SJCRH30 (cell line): ENCODE results near the gene ASPN. TPM values are rescaled to one million over a fixed set of nuclear protein-coding genes. Genes with fewer than 3 reads are reported as not detected.

Experiments used
- DNase-seq, 2 experiments: peaks; one replicate each; pipeline ENCODE4 v3.0.0-alpha.2; 2015 to 2020
- H3K27ac ChIP-seq: fragments of 250-450 bp; sonication (Bioruptor Pico); 2 replicates; pipeline ENCODE4 v1.5.1; 2020; ENCODE audit warnings: mild to moderate bottlenecking, moderate library complexity
- H3K27me3 ChIP-seq: fragments of 250-450 bp; sonication (Bioruptor Pico); 2 replicates; pipeline ENCODE4 v1.5.1; 2020; ENCODE audit warnings: mild to moderate bottlenecking, moderate library complexity
- H3K36me3 ChIP-seq: fragments of 250-450 bp; sonication (Bioruptor Pico); 2 replicates; pipeline ENCODE4 v1.5.1; 2020; ENCODE audit warnings: mild to moderate bottlenecking, moderate library complexity
- H3K4me1 ChIP-seq: fragments of 250-450 bp; sonication (Bioruptor Pico); 2 replicates; pipeline ENCODE4 v1.5.1; 2020; ENCODE audit warnings: mild to moderate bottlenecking, moderate library complexity
- H3K4me3 ChIP-seq: fragments of 250-450 bp; sonication (Bioruptor Pico); 2 replicates; pipeline ENCODE4 v1.5.1; 2020; ENCODE audit warnings: mild to moderate bottlenecking, moderate library complexity
- H3K9me3 ChIP-seq: fragments of 250-450 bp; sonication (Bioruptor Pico); replicated peaks from 2 replicates; pipeline ENCODE4 v1.5.1; 2020; ENCODE audit warnings: mild to moderate bottlenecking, moderate library complexity
- total RNA-seq: library from RNA; depleted of rRNA; stranded (reverse); fragments of >200 nt; shearing (Covaris generic); gene quantifications from 2 replicates; pipeline ENCODE4 v1.2.3, GENCODE V29; 2014

ASPN gene
- total RNA-seq, 1 experiment from 2014 or later: 0.06 TPM

GRCh38 chr9:92512622-92513021 lies 30.3 kb upstream of the ASPN start:
- no peaks in the 10 kb centered on the region for H3K27me3 ChIP-seq
- no peaks in the 10 kb centered on the region for H3K9me3 ChIP-seq
- DNase-seq: no peak
- no peaks in the 10 kb centered on the region for H3K36me3 ChIP-seq
- H3K4me3 ChIP-seq: no peak overlapping the region
- no peak overlapping the region for H3K27ac ChIP-seq
- no peaks in the 10 kb centered on the region for H3K4me1 ChIP-seq

- Histone ChIP-seq H3K4me3 (no peak overlapping the region), H3K4me1 (peaks cover 6% of the 10 kb centered on the region; the same call in 1 of the 2 replicates), H3K27me3 (no peaks in the 10 kb centered on the region), H3K9me3 (no peaks in the 10 kb centered on the region), H3K36me3 (no peaks in the 10 kb centered on the region), H3K27ac (no peak overlapping the region)
- no peak for DNase-seq
Measured at GRCh38 chr9:92510747-92511146, 28.4 kb upstream of the ASPN start.

DNA sequence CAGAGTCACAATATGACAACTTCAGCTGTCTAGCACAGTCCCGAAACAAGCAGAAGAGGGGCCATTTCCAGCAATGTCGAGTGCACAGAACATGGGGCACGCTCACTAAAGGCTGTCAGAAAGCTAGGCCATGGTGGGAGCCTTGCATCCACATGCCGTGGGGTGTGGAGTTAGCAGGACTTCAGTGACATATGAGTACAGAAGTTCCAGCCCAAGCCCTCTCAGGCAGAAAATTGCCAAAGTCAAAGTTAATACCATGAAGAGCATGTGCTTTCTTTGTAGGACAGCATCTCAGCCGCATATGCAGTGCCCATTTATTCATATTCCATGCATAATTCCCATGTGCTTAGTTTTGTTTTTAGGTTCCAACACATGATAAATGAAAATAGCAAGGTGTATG lies 26.7 kb upstream of the ASPN start:
- Histone ChIP-seq H3K27me3 (no peaks in the 10 kb centered on the region), H3K4me1 (peaks cover 6% of the 10 kb centered on the region; the same call in 1 of the 2 replicates), H3K4me3 (no peak overlapping the region), H3K36me3 (no peaks in the 10 kb centered on the region), H3K9me3 (no peaks in the 10 kb centered on the region), H3K27ac (no peak overlapping the region)
- no peak for DNase-seq

DNA sequence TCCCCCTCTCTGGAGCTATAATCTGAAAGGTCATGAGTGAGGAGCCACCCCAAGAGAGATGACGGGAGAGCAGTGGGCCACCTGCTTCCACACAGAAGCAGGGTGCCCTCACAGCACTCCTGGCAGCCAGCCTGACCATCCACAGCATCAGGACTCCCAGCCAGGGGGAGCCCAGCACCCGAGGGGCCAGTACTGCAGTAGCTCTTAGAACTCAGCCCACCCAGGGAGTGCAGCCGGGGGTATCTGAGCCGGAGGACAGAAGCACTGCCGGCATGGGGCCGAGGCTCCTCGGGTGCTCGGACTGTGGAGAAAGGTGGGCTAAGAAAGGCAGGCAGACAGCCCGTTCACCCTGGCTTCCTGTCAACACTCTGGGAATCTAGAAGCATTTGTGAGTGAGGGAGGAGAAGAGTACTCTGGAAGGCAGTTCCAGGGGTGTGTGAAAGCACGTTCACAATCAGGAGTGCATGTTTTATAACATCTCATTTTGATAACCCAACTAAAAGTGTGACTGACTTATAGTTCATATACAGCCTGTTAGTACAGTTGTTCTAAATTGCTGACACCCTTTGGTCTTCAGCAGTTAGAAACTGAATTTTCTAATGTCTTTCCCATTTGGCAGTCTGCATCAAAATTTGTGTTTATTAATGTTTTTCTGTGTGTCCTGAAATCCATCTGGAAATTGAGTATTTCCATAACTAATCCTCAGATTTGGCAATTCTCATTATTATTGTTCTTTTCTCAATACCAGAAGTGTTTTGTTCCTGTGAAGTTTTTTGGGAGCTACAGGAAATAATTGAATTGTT lies 25.9 kb upstream of the ASPN start:
- peak in 1 of 2 experiments; percentile 10 for DNase-seq
- Histone ChIP-seq H3K4me3 (no peak overlapping the region), H3K9me3 (no peaks in the 10 kb centered on the region), H3K4me1 (peaks cover 9% of the 10 kb centered on the region; the same call in 1 of the 2 replicates), H3K36me3 (no peaks in the 10 kb centered on the region), H3K27ac (no peak overlapping the region), H3K27me3 (no peaks in the 10 kb centered on the region)

- H3K4me3 ChIP-seq: no peak overlapping the region
- peaks cover 9% of the 10 kb centered on the region; the same call in 1 of the 2 replicates for H3K4me1 ChIP-seq
- no peaks in the 10 kb centered on the region for H3K9me3 ChIP-seq
- H3K36me3 ChIP-seq: no peaks in the 10 kb centered on the region
- H3K27ac ChIP-seq: no peak overlapping the region
- no peaks in the 10 kb centered on the region for H3K27me3 ChIP-seq
- DNase-seq: no peak
Measured at GRCh38 chr9:92507496-92507895, 25.2 kb upstream of the ASPN start.

- H3K36me3 ChIP-seq: no peaks in the 10 kb centered on the region
- H3K4me3 ChIP-seq: no peak overlapping the region
- DNase-seq: no peak
- H3K9me3 ChIP-seq: no peaks in the 10 kb centered on the region
- H3K27me3 ChIP-seq: no peaks in the 10 kb centered on the region
- H3K27ac ChIP-seq: no peak overlapping the region
- H3K4me1 ChIP-seq: peaks cover 9% of the 10 kb centered on the region; the same call in 1 of the 2 replicates
Measured at GRCh38 chr9:92507005-92507404, 24.7 kb upstream of the ASPN start.

GRCh38 chr9:92506184-92506857 lies 24.0 kb upstream of the ASPN start:
- DNase-seq: no peak
- Histone ChIP-seq H3K9me3 (no peaks in the 10 kb centered on the region), H3K27ac (no peak overlapping the region), H3K36me3 (no peaks in the 10 kb centered on the region), H3K27me3 (no peaks in the 10 kb centered on the region), H3K4me3 (no peak overlapping the region), H3K4me1 (peaks cover 9% of the 10 kb centered on the region; the same call in 1 of the 2 replicates)

GRCh38 chr9:92504881-92505280 lies 22.6 kb upstream of the ASPN start:
- no peak for DNase-seq
- no peaks in the 10 kb centered on the region for H3K36me3 ChIP-seq
- no peak overlapping the region for H3K4me3 ChIP-seq
- H3K27me3 ChIP-seq: no peaks in the 10 kb centered on the region
- no peaks in the 10 kb centered on the region for H3K9me3 ChIP-seq
- peaks cover 9% of the 10 kb centered on the region; the same call in 1 of the 2 replicates for H3K4me1 ChIP-seq
- no peak overlapping the region for H3K27ac ChIP-seq

- H3K4me1 ChIP-seq: peaks cover 9% of the 10 kb centered on the region; the same call in 1 of the 2 replicates
- H3K36me3 ChIP-seq: no peaks in the 10 kb centered on the region
- no peak for DNase-seq
- H3K9me3 ChIP-seq: no peaks in the 10 kb centered on the region
- no peak overlapping the region for H3K4me3 ChIP-seq
- no peaks in the 10 kb centered on the region for H3K27me3 ChIP-seq
- H3K27ac ChIP-seq: no peak overlapping the region
Measured at GRCh38 chr9:92503156-92503555, 20.9 kb upstream of the ASPN start.

DNA sequence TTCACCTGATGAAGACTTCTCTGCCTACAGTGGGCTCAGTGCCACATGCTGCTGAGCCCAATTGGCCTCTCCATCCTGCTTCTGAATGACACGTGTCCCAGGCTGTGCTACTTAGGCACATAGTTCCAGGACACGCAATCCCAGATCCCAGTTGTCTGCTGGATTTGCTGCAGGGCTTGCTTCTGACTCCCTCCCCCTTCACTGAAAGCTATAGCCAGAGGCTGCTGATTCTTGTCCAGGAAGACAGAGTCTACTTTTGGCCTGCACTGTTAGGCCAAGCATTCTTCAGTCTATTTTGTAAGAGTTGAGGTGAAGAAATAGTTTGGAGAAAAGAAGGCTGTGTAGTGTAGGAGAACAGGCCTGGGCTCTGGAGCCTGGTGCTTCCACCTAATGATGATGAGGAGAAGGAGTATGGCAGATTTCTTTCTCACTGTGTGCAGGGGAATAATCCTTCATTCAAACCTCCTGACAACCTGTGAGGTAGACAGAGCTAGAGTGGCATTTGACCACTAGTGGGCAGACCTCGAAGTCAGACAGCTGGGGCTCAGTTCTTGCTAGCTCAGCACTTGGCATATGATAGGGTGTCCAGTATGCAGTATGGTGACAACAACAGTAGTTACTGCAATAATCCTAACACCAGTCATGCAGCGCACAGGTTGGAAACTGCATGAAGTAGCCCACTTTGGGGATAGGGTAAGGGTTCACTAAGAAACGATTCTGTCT lies 19.5 kb upstream of the ASPN start:
- Histone ChIP-seq H3K36me3 (no peaks in the 10 kb centered on the region), H3K4me3 (no peak overlapping the region), H3K27me3 (no peaks in the 10 kb centered on the region), H3K27ac (no peak overlapping the region), H3K9me3 (no peaks in the 10 kb centered on the region), H3K4me1 (peaks cover 9% of the 10 kb centered on the region; the same call in 1 of the 2 replicates)
- DNase-seq: peak; percentile 22 to 41

- DNase-seq: no peak
- H3K27me3 ChIP-seq: no peaks in the 10 kb centered on the region
- H3K36me3 ChIP-seq: no peaks in the 10 kb centered on the region
Measured at GRCh38 chr9:92500725-92501124, 18.4 kb upstream of the ASPN start.

DNA sequence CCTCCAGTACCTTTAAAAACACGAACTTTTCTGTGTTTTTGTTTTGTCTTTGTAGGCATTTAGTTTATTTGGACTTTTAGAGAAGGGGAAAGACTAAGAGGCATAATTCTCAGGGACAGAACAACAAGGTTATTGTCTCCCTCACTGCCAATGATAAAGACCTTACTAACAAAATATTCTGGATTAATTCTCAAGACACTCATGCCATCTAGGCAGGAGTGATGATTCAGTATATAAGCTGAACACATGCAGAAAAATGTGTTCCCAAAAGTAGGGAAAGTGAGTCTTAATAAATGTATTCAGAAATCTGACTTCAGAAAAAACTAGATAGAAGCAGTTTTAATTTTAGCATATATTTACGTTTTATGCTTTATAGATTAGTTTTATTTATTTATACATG lies 17.4 kb upstream of the ASPN start:
- no peaks in the 10 kb centered on the region for H3K36me3 ChIP-seq
- H3K9me3 ChIP-seq: no peaks in the 10 kb centered on the region
- no peak overlapping the region for H3K27ac ChIP-seq
- no peak overlapping the region for H3K4me3 ChIP-seq
- no peaks in the 10 kb centered on the region for H3K27me3 ChIP-seq
- no peak for DNase-seq
- H3K4me1 ChIP-seq: peaks cover 3% of the 10 kb centered on the region; the same call in 1 of the 2 replicates

More at GRCh38 chr9:92500725-92501124, 18.4 kb upstream of the ASPN start:
- Histone ChIP-seq H3K4me1 (peaks cover 3% of the 10 kb centered on the region; the same call in 1 of the 2 replicates), H3K4me3 (no peak overlapping the region), H3K9me3 (no peaks in the 10 kb centered on the region), H3K27ac (no peak overlapping the region)

GRCh38 chr9:92496396-92497176 lies 14.3 kb upstream of the ASPN start:
- Histone ChIP-seq H3K4me1 (no peaks in the 10 kb centered on the region), H3K27ac (no peak overlapping the region), H3K36me3 (no peaks in the 10 kb centered on the region), H3K4me3 (no peak overlapping the region), H3K27me3 (no peaks in the 10 kb centered on the region), H3K9me3 (no peaks in the 10 kb centered on the region)
- DNase-seq: no peak

GRCh38 chr9:92494856-92495255 lies 12.6 kb upstream of the ASPN start:
- H3K9me3 ChIP-seq: no peaks in the 10 kb centered on the region
- H3K27me3 ChIP-seq: no peaks in the 10 kb centered on the region

More at GRCh38 chr9:92494856-92495255, 12.6 kb upstream of the ASPN start:
- DNase-seq: no peak
- no peak overlapping the region for H3K4me3 ChIP-seq
- no peaks in the 10 kb centered on the region for H3K36me3 ChIP-seq
- H3K4me1 ChIP-seq: no peaks in the 10 kb centered on the region
- no peak overlapping the region for H3K27ac ChIP-seq
